H1 (cell line): ENCODE measurements around the gene FAT1. TPM values are rescaled to one million over a fixed set of nuclear protein-coding genes. Genes with fewer than 3 reads are reported as not detected.

Experiments used
- CTCF ChIA-PET: fragments of 300-600 bp; sonication (Branson Sonifier 250); formaldehyde crosslinking; loops from one replicate; lab custom pipeline; 2021; ENCODE audit not compliant: partially characterized antibody; lab: Charles Lee
- POLR2A ChIA-PET: fragments of 300-600 bp; sonication (Branson Sonifier 250); formaldehyde crosslinking; loops from one replicate; lab custom pipeline; 2021; ENCODE audit warnings: inconsistent platforms; ENCODE audit not compliant: partially characterized antibody; lab: Charles Lee
- DNase-seq, 2 experiments: peaks; one replicate each; pipeline versions ENCODE4 v3.0.0 to v3.0.0-alpha.2; 2010 to 2022; ENCODE audit warnings: low spot score in 2 of 2, low read depth in 1 of 2, mixed read lengths in 1 of 2
- FAIRE-seq: peaks from 2 replicates; lab custom pipeline; 2011; peaks lifted over from hg19 to GRCh38; lab: Jason Lieb, UNC
- H2AFZ ChIP-seq: 2 replicates; pipeline ENCODE4 v1.8.1; 2012; ENCODE audit warnings: low read length, inconsistent platforms
- H2AK5ac ChIP-seq: 2 replicates; pipeline ENCODE4 v1.6.1; 2013; ENCODE audit warnings: low read depth, low read length
- H2BK120ac ChIP-seq: replicated peaks from 2 replicates; pipeline ENCODE3; 2013; ENCODE audit warnings: low read depth, low read length, inconsistent platforms
- H2BK12ac ChIP-seq: 2 replicates; pipeline ENCODE4 v1.6.1; 2013; ENCODE audit warnings: low read depth, low read length
- H2BK15ac ChIP-seq: 2 replicates; pipeline ENCODE4 v1.6.1; 2013; ENCODE audit warnings: low read length
- H2BK20ac ChIP-seq: 2 replicates; pipeline ENCODE4 v1.6.1; 2013; ENCODE audit warnings: low read length
- H2BK5ac ChIP-seq: 2 replicates; pipeline ENCODE4 v1.6.1; 2013; ENCODE audit warnings: low read depth, low read length
- H3K14ac ChIP-seq: 2 replicates; pipeline ENCODE4 v1.6.1; 2013; ENCODE audit warnings: inconsistent platforms; ENCODE audit not compliant: insufficient read length
- H3K18ac ChIP-seq: 2 replicates; pipeline ENCODE4 v1.6.1; 2013; ENCODE audit warnings: low read length; ENCODE audit errors: extremely low read depth
- H3K23ac ChIP-seq: 2 replicates; pipeline ENCODE4 v1.6.1; 2013; ENCODE audit warnings: inconsistent platforms; ENCODE audit not compliant: insufficient read length
- H3K23me2 ChIP-seq: 2 replicates; pipeline ENCODE4 v1.6.1; 2013; ENCODE audit warnings: low read depth, low read length
- H3K27ac ChIP-seq: 2 replicates; pipeline ENCODE4 v1.6.1; 2011; ENCODE audit warnings: low read depth, low read length, inconsistent platforms
- H3K27me3 ChIP-seq, 4 experiments: replicated peaks in 1 of 4; 1 replicate in 1 of 4; 2 replicates in 3 of 4; pipeline versions ENCODE4 v1.6.1 to v1.8.1; 2011 to 2013; ENCODE audit warnings: low read length in 3 of 4, mild to moderate bottlenecking in 3 of 4, inconsistent platforms in 2 of 4, mixed read lengths in 2 of 4, moderate library complexity in 1 of 4; ENCODE audit not compliant: control insufficient read depth in 3 of 4, insufficient read depth in 3 of 4; ENCODE audit errors: extremely low read depth in 1 of 4
- H3K36me3 ChIP-seq, 4 experiments: 2 replicates each; pipeline versions ENCODE4 v1.6.1 to v1.8.1; 2011 to 2013; ENCODE audit warnings: mild to moderate bottlenecking in 4 of 4, low read length in 3 of 4, moderate library complexity in 2 of 4, control low read depth in 1 of 4, inconsistent platforms in 1 of 4; ENCODE audit not compliant: insufficient read depth in 4 of 4, control insufficient read depth in 2 of 4
- H3K4ac ChIP-seq: replicated peaks from 2 replicates; pipeline ENCODE3; 2013; ENCODE audit warnings: low read length, low read depth, mixed read lengths, inconsistent platforms; ENCODE audit not compliant: insufficient read length
- H3K4me1 ChIP-seq, 4 experiments: replicated peaks in 1 of 4; 1 replicate in 1 of 4; 2 replicates in 3 of 4; pipeline versions ENCODE4 v1.6.1 to v1.8.1; 2011 to 2013; ENCODE audit warnings: low read length in 3 of 4, inconsistent platforms in 2 of 4, mixed read lengths in 1 of 4; ENCODE audit not compliant: insufficient read depth in 4 of 4, control insufficient read depth in 3 of 4
- H3K4me2 ChIP-seq, 2 experiments: 2 replicates each; pipeline versions ENCODE4 v1.6.1 to v1.8.1; 2011 to 2013; ENCODE audit warnings: low read depth in 2 of 2, low read length in 2 of 2, control low read depth in 1 of 2, inconsistent platforms in 1 of 2, mild to moderate bottlenecking in 1 of 2; ENCODE audit not compliant: insufficient read depth in 1 of 2
- H3K4me3 ChIP-seq, 4 experiments: fragments of 200-600, 300-600 bp in 1 of 4; sonication (generic), shearing (Covaris generic), sonication (Bioruptor Twin) in 1 of 4; 2 replicates each; pipeline versions ENCODE4 v1.5.1 to v1.8.1; 2011 to 2016; ENCODE audit warnings: low read length in 4 of 4, low read depth in 3 of 4, control low read depth in 2 of 4, inconsistent platforms in 2 of 4, mild to moderate bottlenecking in 2 of 4, mixed read lengths in 1 of 4, moderate library complexity in 1 of 4; ENCODE audit not compliant: insufficient read depth in 2 of 4; ENCODE audit errors: extremely low read depth in 1 of 4
- H3K56ac ChIP-seq: replicated peaks from 2 replicates; pipeline ENCODE3; 2013; ENCODE audit warnings: low read depth, mild to moderate bottlenecking, mixed read lengths, low read length, inconsistent platforms; ENCODE audit not compliant: insufficient read length
- H3K79me1 ChIP-seq: 2 replicates; pipeline ENCODE4 v1.6.1; 2013; ENCODE audit warnings: low read depth, low read length, control low read depth
- H3K79me2 ChIP-seq, 2 experiments: 2 replicates each; pipeline versions ENCODE4 v1.6.1 to v1.8.1; 2012 to 2013; ENCODE audit warnings: low read length in 2 of 2, mild to moderate bottlenecking in 2 of 2, inconsistent platforms in 1 of 2; ENCODE audit not compliant: insufficient read depth in 2 of 2, control insufficient read depth in 1 of 2
- H3K9ac ChIP-seq, 4 experiments: replicated peaks in 1 of 4; 1 replicate in 1 of 4; 2 replicates in 3 of 4; pipeline versions ENCODE4 v1.6.1 to v1.8.1; 2011 to 2013; ENCODE audit warnings: low read depth in 3 of 4, low read length in 3 of 4, control low read depth in 2 of 4, mild to moderate bottlenecking in 2 of 4, moderate library complexity in 2 of 4, inconsistent platforms in 1 of 4; ENCODE audit errors: extremely low read depth in 1 of 4
- H3K9me3 ChIP-seq, 2 experiments: 2 replicates each; pipeline versions ENCODE4 v1.6.1 to v1.8.1; 2012 to 2013; ENCODE audit warnings: mild to moderate bottlenecking in 2 of 2, moderate library complexity in 2 of 2, control low read depth in 1 of 2, inconsistent platforms in 1 of 2, low read depth in 1 of 2, low read length in 1 of 2, mixed read lengths in 1 of 2; ENCODE audit not compliant: insufficient read depth in 2 of 2
- H4K20me1 ChIP-seq, 2 experiments: replicated peaks in 1 of 2; 2 replicates each; pipeline versions ENCODE3 to v1.8.1; 2011 to 2013; ENCODE audit warnings: inconsistent platforms in 2 of 2, low read length in 2 of 2, mild to moderate bottlenecking in 1 of 2; ENCODE audit not compliant: insufficient read depth in 2 of 2, control insufficient read depth in 1 of 2
- H4K5ac ChIP-seq: 2 replicates; pipeline ENCODE4 v1.6.1; 2013; ENCODE audit warnings: low read length, low read depth, mixed read lengths, inconsistent platforms; ENCODE audit not compliant: insufficient read length
- H4K8ac ChIP-seq: 2 replicates; pipeline ENCODE4 v1.8.0; 2013; ENCODE audit warnings: mild to moderate bottlenecking, moderate library complexity, low read length, inconsistent platforms; ENCODE audit not compliant: insufficient read depth; ENCODE audit errors: extremely low read depth
- H4K91ac ChIP-seq: replicated peaks from 2 replicates; pipeline ENCODE3; 2013; ENCODE audit warnings: low read length, mixed read lengths, inconsistent platforms; ENCODE audit not compliant: insufficient read length
- ATF3 ChIP-seq: IDR thresholded peaks from 2 replicates; pipeline ENCODE4 v1.6.1; 2011; ENCODE audit warnings: low read depth, mild to moderate bottlenecking, low read length; ENCODE audit not compliant: insufficient read depth
- BACH1 ChIP-seq: IDR thresholded peaks from 2 replicates; pipeline ENCODE4 v1.6.1; 2012; ENCODE audit warnings: low read length, improper control_type of control experiment
- BCL11A ChIP-seq, 2 experiments: IDR thresholded peaks; one replicate each; pipeline ENCODE4 v1.6.1; 2011; ENCODE audit warnings: low read depth in 2 of 2, low read length in 2 of 2, mild to moderate bottlenecking in 2 of 2
- EZH2 ChIP-seq: fragments of 200-600 bp; sonication (generic); IDR thresholded peaks from 2 replicates; pipeline ENCODE4 v1.7.1; 2012; ENCODE audit warnings: low read depth, mild to moderate bottlenecking, moderate library complexity, low read length, inconsistent platforms; ENCODE audit not compliant: severe bottlenecking
- HDAC2 ChIP-seq, 2 experiments: fragments of 300-600 bp in 1 of 2; sonication (generic) in 1 of 2; IDR thresholded peaks; 2 replicates each; pipeline ENCODE4 v1.6.1; 2011 to 2012; ENCODE audit warnings: low read depth in 2 of 2, low read length in 2 of 2, mild to moderate bottlenecking in 2 of 2, moderate library complexity in 2 of 2, borderline replicate concordance in 1 of 2, inconsistent platforms in 1 of 2
- KDM5A ChIP-seq: fragments of 200-600 bp; IDR thresholded peaks from 2 replicates; pipeline ENCODE4 v1.7.1; 2012; ENCODE audit warnings: mild to moderate bottlenecking, low read length, inconsistent platforms, mixed read lengths
- SIRT6 ChIP-seq: IDR thresholded peaks from one replicate; pipeline ENCODE4 v1.7.1; 2012; ENCODE audit warnings: low read length, inconsistent platforms
- SP1 ChIP-seq: IDR thresholded peaks from 2 replicates; pipeline ENCODE4 v1.6.1; 2011; ENCODE audit warnings: low read depth, low read length
- USF2 ChIP-seq: IDR thresholded peaks from 2 replicates; pipeline ENCODE4 v1.6.1; 2011; ENCODE audit warnings: low read length, improper control_type of control experiment
- ZNF274 ChIP-seq: IDR thresholded peaks from 2 replicates; pipeline ENCODE4 v1.7.0; 2012; ENCODE audit warnings: low read length, borderline replicate concordance; ENCODE audit errors: extremely low read depth
- whole genome bisulfite sequencing, 2 experiments: shearing (Covaris generic) in 1 of 2; methylation state at CpG; one replicate each; pipeline versions ENCODE4 v1.1.6 to v1.1.7; 2013 to 2015; ENCODE audit warnings: low lambda C conversion rate in 2 of 2, mixed read lengths in 2 of 2, inconsistent platforms in 1 of 2, low coverage in 1 of 2, missing lambda C conversion rate in 1 of 2; ENCODE audit not compliant: insufficient replicate concordance in 2 of 2, insufficient coverage in 1 of 2, insufficient read length in 1 of 2; ENCODE audit errors: extremely low coverage in 1 of 2, missing lambda C conversion rate in 1 of 2; 5-methylcytosine and 5-hydroxymethylcytosine counted together
- polyA plus RNA-seq, 7 experiments: library from polyadenylated mRNA; depleted of rRNA in 3 of 7; stranded (reverse) in 5 of 7; unstranded in 2 of 7; fragments of >200 nt in 5 of 7; fragments of 200-250 nt in 2 of 7; gene quantifications; 1 replicate in 5 of 7; 2 replicates in 1 of 7; 4 replicates in 1 of 7; pipeline versions ENCODE4 v1.2.1 to v1.2.3, GENCODE V29; 2011 to 2013; ENCODE audit warnings: missing spikeins in 2 of 7, mixed read lengths in 2 of 7
- total RNA-seq: library from RNA; stranded (reverse); fragmentation: NEBNext Ultra II Directional; extraction: Animal tissue kit (Norgen Biotek cat#: 25700); gene quantifications from 2 replicates; pipeline ENCODE4 v1.2.1, GENCODE V29; 2021

The FAT1 gene
- total and polyA plus RNA-seq, 2 of the 8 experiments (the other 6 are each of a cell fraction or from before 2014, with no cell fraction given): 94.4 to 137 TPM

GRCh38 chr4:186693159-186693815 lies 30.4 kb downstream of the FAT1 start:
- Histone ChIP-seq H4K20me1 (peaks cover 0 to 2% of the 10 kb centered on the region in 2 experiments), H3K23me2 (peaks cover 4% of the 10 kb centered on the region; the same call in 1 of the 2 replicates), H3K4me1 (peaks cover 2 to 25% (median 17%) of the 10 kb centered on the region in 4 experiments; a peak in 6 of 7 replicates), H3K4me2 (no peak overlapping the region), H3K27me3 (no peaks in the 10 kb centered on the region), H3K14ac (no peak overlapping the region), H3K23ac (no peak overlapping the region), H2BK15ac (peak overlapping the region; percentile 13; the same call in 1 of the 2 replicates), H3K18ac (peak overlapping the region; percentile 40; the same call in 1 of the 2 replicates), H2AK5ac (0 out of 2 replicates have a peak overlapping the region, but pooled peaks have one; percentile 76), H4K8ac (no peak overlapping the region), H3K9ac (no peak overlapping the region; a peak in 1 of 7 replicates), H3K4ac (no peak overlapping the region), H3K27ac (no peak overlapping the region), H2BK20ac (0 out of 2 replicates have a peak overlapping the region, but pooled peaks have one; percentile 63), H2BK12ac (no peak overlapping the region), H3K56ac (no peak overlapping the region), H3K79me1 (peaks cover 8% of the 10 kb centered on the region), H3K79me2 (peaks cover 13 to 84% of the 10 kb centered on the region in 2 experiments), H3K9me3 (no peaks in the 10 kb centered on the region), H2BK5ac (no peak overlapping the region; the same call in 1 of the 2 replicates), H2BK120ac (no peak overlapping the region), H3K36me3 (peaks cover 0 to 32% (median 0%) of the 10 kb centered on the region in 4 experiments; a peak in 4 of 8 replicates), H4K91ac (peak overlapping the region; percentile 2), H2AFZ (no peak overlapping the region), H3K4me3 (no peak overlapping the region), H4K5ac (no peak overlapping the region)
- no peak for DNase-seq
- 84% methylated on average over 13 of the region's 17 CpGs; no CpG with 5 or more reads in 1 of the 2 experiments for WGBS, 2 experiments
- ChIA-PET CTCF (no interaction called here), POLR2A (no interaction called here)
- no peak for FAIRE-seq
- TF ChIP-seq KDM5A (no peak), ZNF274 (no peak), BCL11A (IDR thresholded peaks at IDR 0.05; ENCODE audit: low read depth in 2 of 2, low read length in 2 of 2) (no peak), SP1 (no peak), BACH1 (no peak), USF2 (no peak), EZH2 (no peak), HDAC2 (IDR thresholded peaks at IDR 0.05; ENCODE audit: borderline replicate concordance in 1 of 2, low read depth in 2 of 2, low read length in 2 of 2) (no peak), ATF3 (no peak), SIRT6 (no peak)
